Neural progenitor cell (in vitro differentiated cells): Measurements from ENCODE around the gene C1orf141. TPM values are rescaled to one million over a fixed set of nuclear protein-coding genes. Genes with fewer than 3 reads are reported as not detected.
A peak's percentile ranks its signal among the peaks of the same experiment; 100 is the strongest.
"Not testable (repeated sequence)": the region's sequence is repeated elsewhere in the genome, so short reads cannot be mapped to it uniquely, and the experiment has no call there.

Experiments used
- DNase-seq: peaks from one replicate; pipeline ENCODE4 v3.0.0-alpha.2; 2016; ENCODE audit warnings: low spot score
- H2AFZ ChIP-seq: fragments of 200-600 bp; sonication (generic); replicated peaks from 2 replicates; pipeline ENCODE4 v1.6.1; 2016; ENCODE audit warnings: antibody characterized with exemption
- H3F3A ChIP-seq: fragments of 200-600 bp; sonication (generic); 2 replicates; pipeline ENCODE4 v1.6.1; 2016; ENCODE audit warnings: antibody characterized with exemption, low read depth
- H3K27ac ChIP-seq: fragments of 200-600 bp; sonication (generic); 2 replicates; pipeline ENCODE4 v1.5.1; 2016; ENCODE audit warnings: mild to moderate bottlenecking
- H3K27me3 ChIP-seq: fragments of 200-600 bp; sonication (generic); 2 replicates; pipeline ENCODE4 v1.6.1; 2016; ENCODE audit warnings: mild to moderate bottlenecking, moderate library complexity
- H3K36me3 ChIP-seq: fragments of 200-600 bp; sonication (generic); 2 replicates; pipeline ENCODE4 v1.5.1; 2016
- H3K4me1 ChIP-seq: fragments of 200-600 bp; sonication (generic); 2 replicates; pipeline ENCODE4 v1.6.1; 2016; ENCODE audit warnings: mixed run types
- H3K4me2 ChIP-seq: fragments of 200-600 bp; sonication (generic); 2 replicates; pipeline ENCODE4 v1.6.1; 2016
- H3K4me3 ChIP-seq: fragments of 200-600 bp; sonication (generic); 2 replicates; pipeline ENCODE4 v1.5.1; 2016
- H3K79me2 ChIP-seq: fragments of 200-600 bp; sonication (generic); 2 replicates; pipeline ENCODE4 v1.6.1; 2016; ENCODE audit warnings: low read depth
- H3K9ac ChIP-seq: fragments of 200-600 bp; sonication (generic); 2 replicates; pipeline ENCODE4 v1.6.1; 2016
- H3K9me3 ChIP-seq: fragments of 200-600 bp; sonication (generic); 2 replicates; pipeline ENCODE4 v1.5.1; 2016; ENCODE audit warnings: low read depth
- H4K20me1 ChIP-seq: fragments of 200-600 bp; sonication (generic); 2 replicates; pipeline ENCODE4 v1.6.1; 2016; ENCODE audit warnings: low read depth
- H3K27ac Mint-ChIP-seq: 3 replicates; pipeline ENCODE4 v1.8.0; 2021; ENCODE audit warnings: mixed read lengths
- H3K27me3 Mint-ChIP-seq: 2 replicates; pipeline ENCODE4 v1.8.0; 2022; ENCODE audit warnings: low read depth, mild to moderate bottlenecking, inconsistent platforms, moderate library complexity, mixed read lengths; ENCODE audit not compliant: insufficient read depth
- H3K36me3 Mint-ChIP-seq: 3 replicates; pipeline ENCODE4 v1.8.0; 2021; ENCODE audit warnings: mixed read lengths
- H3K4me1 Mint-ChIP-seq: 3 replicates; pipeline ENCODE4 v1.8.0; 2021; ENCODE audit warnings: mixed read lengths
- H3K4me3 Mint-ChIP-seq: 3 replicates; pipeline ENCODE4 v1.8.0; 2021; ENCODE audit warnings: mild to moderate bottlenecking, moderate library complexity, mixed read lengths
- H3K9me3 Mint-ChIP-seq: 3 replicates; pipeline ENCODE4 v1.8.0; 2020; ENCODE audit warnings: mixed read lengths
- CTCF ChIP-seq: fragments of 200-600 bp; sonication (generic); IDR thresholded peaks from 2 replicates; pipeline ENCODE4 v1.5.1; 2017; ENCODE audit warnings: antibody characterized with exemption, mild to moderate bottlenecking
- EZH2 ChIP-seq: fragments of 200-600 bp; sonication (generic); IDR thresholded peaks from 2 replicates; pipeline ENCODE4 v1.6.1; 2017; ENCODE audit warnings: antibody characterized with exemption, mild to moderate bottlenecking, moderate library complexity
- EZH2phosphoT487 ChIP-seq: fragments of 200-600 bp; sonication (generic); IDR thresholded peaks from 2 replicates; pipeline ENCODE4 v1.6.1; 2017; ENCODE audit warnings: antibody characterized with exemption
- total RNA-seq: library from RNA; depleted of rRNA; stranded (reverse); fragments of >200 nt; gene quantifications from 2 replicates; pipeline ENCODE4 v1.2.3, GENCODE V29; 2015; ENCODE audit warnings: low replicate concordance

The C1orf141 gene
- total RNA-seq, 1 donor from 2014 or later: not detected

- H3K27ac ChIP-seq: no peak overlapping the region
- DNase-seq: no peak
- Mint-ChIP-seq H3K36me3 (no peaks in the 10 kb centered on the region), H3K4me3 (no peak overlapping the region), H3K4me1 (peaks cover 4% of the 10 kb centered on the region), H3K27ac (no peak overlapping the region), H3K9me3 (no peaks in the 10 kb centered on the region), H3K27me3 (peaks cover 2% of the 10 kb centered on the region)
- no peak overlapping the region for H3K9ac ChIP-seq
- no peaks in the 10 kb centered on the region for H3K27me3 ChIP-seq
- H2AFZ ChIP-seq: peak overlapping the region; percentile 38
- no peaks in the 10 kb centered on the region for H3F3A ChIP-seq
- H3K36me3 ChIP-seq: no peaks in the 10 kb centered on the region
- no peaks in the 10 kb centered on the region for H3K79me2 ChIP-seq
- TF ChIP-seq CTCF: no peak
- no peak for TF ChIP-seq EZH2
- TF ChIP-seq EZH2phosphoT487: no peak
- H3K4me3 ChIP-seq: no peak overlapping the region
- no peaks in the 10 kb centered on the region for H3K4me1 ChIP-seq
- H4K20me1 ChIP-seq: no peaks in the 10 kb centered on the region
- H3K4me2 ChIP-seq: no peak overlapping the region
- no peaks in the 10 kb centered on the region for H3K9me3 ChIP-seq
These were observed 13.9 kb upstream of the C1orf141 start for GRCh38 chr1:67148516-67149178.

GRCh38 chr1:67147973-67148372 is 13.2 kb upstream of the C1orf141 start:
- not testable (repeated sequence) for H3K36me3 ChIP-seq, H3K9me3 Mint-ChIP-seq, H3K27me3 Mint-ChIP-seq, H4K20me1 ChIP-seq, H2AFZ ChIP-seq, DNase-seq, H3K27ac Mint-ChIP-seq, H3K9me3 ChIP-seq, H3K27me3 ChIP-seq, H3K27ac ChIP-seq, H3K36me3 Mint-ChIP-seq, H3K4me3 ChIP-seq, H3K4me2 ChIP-seq, H3F3A ChIP-seq, H3K9ac ChIP-seq, H3K4me3 Mint-ChIP-seq, H3K79me2 ChIP-seq, H3K4me1 ChIP-seq, H3K4me1 Mint-ChIP-seq

GRCh38 chr1:67146539-67146938 is 11.8 kb upstream of the C1orf141 start:
- H3K27ac Mint-ChIP-seq: no peak overlapping the region
- Histone ChIP-seq H3K27ac (no peak overlapping the region), H2AFZ (no peak overlapping the region), H3K9me3 (no peaks in the 10 kb centered on the region), H3K36me3 (no peaks in the 10 kb centered on the region), H3K4me1 (no peaks in the 10 kb centered on the region), H3K79me2 (no peaks in the 10 kb centered on the region), H3K27me3 (no peaks in the 10 kb centered on the region), H3F3A (no peaks in the 10 kb centered on the region), H4K20me1 (no peaks in the 10 kb centered on the region), H3K9ac (no peak overlapping the region), H3K4me2 (no peak overlapping the region), H3K4me3 (no peak overlapping the region)
- no peak for DNase-seq
- TF ChIP-seq EZH2 (no peak), CTCF (no peak), EZH2phosphoT487 (no peak)
- no peaks in the 10 kb centered on the region for H3K9me3 Mint-ChIP-seq
- peaks cover 2% of the 10 kb centered on the region for H3K27me3 Mint-ChIP-seq
- no peaks in the 10 kb centered on the region for H3K36me3 Mint-ChIP-seq
- peaks cover 8% of the 10 kb centered on the region for H3K4me1 Mint-ChIP-seq
- H3K4me3 Mint-ChIP-seq: no peak overlapping the region

- H3K4me1 Mint-ChIP-seq: peaks cover 9% of the 10 kb centered on the region
- TF ChIP-seq EZH2 (no peak), CTCF (no peak)
- peaks cover 2% of the 10 kb centered on the region for H3K27me3 Mint-ChIP-seq
These were observed 11.3 kb upstream of the C1orf141 start for GRCh38 chr1:67146101-67146500.

More at GRCh38 chr1:67146101-67146500, 11.3 kb upstream of the C1orf141 start:
- no peak overlapping the region for H3K4me2 ChIP-seq
- Mint-ChIP-seq H3K4me3 (no peak overlapping the region), H3K27ac (no peak overlapping the region), H3K36me3 (no peaks in the 10 kb centered on the region), H3K9me3 (no peaks in the 10 kb centered on the region)
- no peaks in the 10 kb centered on the region for H3K27me3 ChIP-seq
- H3K4me3 ChIP-seq: no peak overlapping the region
- no peaks in the 10 kb centered on the region for H3K36me3 ChIP-seq
- H3K9me3 ChIP-seq: no peaks in the 10 kb centered on the region
- no peak for DNase-seq
- no peak overlapping the region for H3K9ac ChIP-seq
- no peaks in the 10 kb centered on the region for H3K4me1 ChIP-seq
- H3F3A ChIP-seq: no peaks in the 10 kb centered on the region
- H2AFZ ChIP-seq: no peak overlapping the region
- H3K27ac ChIP-seq: no peak overlapping the region
- H4K20me1 ChIP-seq: no peaks in the 10 kb centered on the region
- no peaks in the 10 kb centered on the region for H3K79me2 ChIP-seq
